Measurements from ENCODE around the gene NOCT.
"Not testable (repeated sequence)": the region's sequence is repeated elsewhere in the genome, so short reads cannot be mapped to it uniquely, and the experiment has no call there.

The NOCT gene, protein sequence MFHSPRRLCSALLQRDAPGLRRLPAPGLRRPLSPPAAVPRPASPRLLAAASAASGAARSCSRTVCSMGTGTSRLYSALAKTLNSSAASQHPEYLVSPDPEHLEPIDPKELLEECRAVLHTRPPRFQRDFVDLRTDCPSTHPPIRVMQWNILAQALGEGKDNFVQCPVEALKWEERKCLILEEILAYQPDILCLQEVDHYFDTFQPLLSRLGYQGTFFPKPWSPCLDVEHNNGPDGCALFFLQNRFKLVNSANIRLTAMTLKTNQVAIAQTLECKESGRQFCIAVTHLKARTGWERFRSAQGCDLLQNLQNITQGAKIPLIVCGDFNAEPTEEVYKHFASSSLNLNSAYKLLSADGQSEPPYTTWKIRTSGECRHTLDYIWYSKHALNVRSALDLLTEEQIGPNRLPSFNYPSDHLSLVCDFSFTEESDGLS

DNA sequence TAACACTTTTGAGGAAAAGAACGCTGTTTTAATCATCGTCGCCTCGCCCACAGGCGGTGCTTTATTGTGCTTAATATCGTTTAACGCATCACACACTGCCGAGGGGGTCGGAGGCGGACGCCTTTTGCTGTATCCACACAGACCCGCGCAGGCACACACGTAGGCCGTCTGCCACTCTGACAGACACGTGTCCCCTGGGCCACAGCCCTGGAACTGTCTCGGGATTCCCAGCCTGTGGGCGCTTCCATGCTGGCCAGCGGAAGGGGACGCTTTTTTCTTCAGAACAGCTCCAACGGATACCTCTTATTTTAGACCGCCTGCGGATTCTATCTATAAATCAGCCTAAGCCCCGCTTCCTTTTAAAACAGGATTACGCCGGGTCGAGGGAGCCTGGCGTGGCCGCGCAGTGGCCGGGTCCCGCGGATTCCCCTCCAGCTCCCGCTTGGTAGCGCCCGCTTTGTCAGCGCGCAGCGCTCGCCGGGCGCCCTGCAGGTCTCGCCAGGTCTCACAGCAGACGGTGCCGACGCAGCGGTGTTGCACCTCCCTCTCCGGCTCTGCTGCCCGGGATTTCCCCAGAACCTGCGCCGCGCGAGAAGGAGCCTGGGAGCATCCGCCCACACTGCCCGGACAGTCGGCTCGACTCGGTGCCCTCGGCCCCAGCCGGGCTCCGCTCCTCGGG lies at the start of gene NOCT:
TSS of gene NOCT (plus strand) at position 513 of the 679 bp plus-strand sequence. CDS start 201 bp downstream, outside the sequence.
- DNase-seq: peak; percentile 85 to 88

DNA sequence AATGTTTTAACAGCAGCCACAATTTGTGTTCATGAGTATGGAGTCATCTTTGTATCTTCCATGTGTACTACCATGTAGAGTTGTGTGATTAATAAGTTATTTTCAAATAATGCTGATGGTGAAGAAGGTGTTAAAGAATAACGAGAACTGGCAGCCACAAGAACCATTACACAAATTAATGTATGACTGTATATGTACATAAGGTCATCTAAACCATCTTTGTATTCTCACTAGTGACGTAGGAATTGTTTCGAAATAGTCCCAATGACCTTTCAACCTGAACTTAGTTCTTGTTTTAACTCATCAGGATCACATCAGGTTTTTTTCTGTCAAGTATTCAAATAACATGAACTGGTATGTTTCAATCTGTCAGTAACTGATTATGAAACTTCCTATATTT lies 48.3 kb upstream of the NOCT start:
- no peak for DNase-seq

DNA sequence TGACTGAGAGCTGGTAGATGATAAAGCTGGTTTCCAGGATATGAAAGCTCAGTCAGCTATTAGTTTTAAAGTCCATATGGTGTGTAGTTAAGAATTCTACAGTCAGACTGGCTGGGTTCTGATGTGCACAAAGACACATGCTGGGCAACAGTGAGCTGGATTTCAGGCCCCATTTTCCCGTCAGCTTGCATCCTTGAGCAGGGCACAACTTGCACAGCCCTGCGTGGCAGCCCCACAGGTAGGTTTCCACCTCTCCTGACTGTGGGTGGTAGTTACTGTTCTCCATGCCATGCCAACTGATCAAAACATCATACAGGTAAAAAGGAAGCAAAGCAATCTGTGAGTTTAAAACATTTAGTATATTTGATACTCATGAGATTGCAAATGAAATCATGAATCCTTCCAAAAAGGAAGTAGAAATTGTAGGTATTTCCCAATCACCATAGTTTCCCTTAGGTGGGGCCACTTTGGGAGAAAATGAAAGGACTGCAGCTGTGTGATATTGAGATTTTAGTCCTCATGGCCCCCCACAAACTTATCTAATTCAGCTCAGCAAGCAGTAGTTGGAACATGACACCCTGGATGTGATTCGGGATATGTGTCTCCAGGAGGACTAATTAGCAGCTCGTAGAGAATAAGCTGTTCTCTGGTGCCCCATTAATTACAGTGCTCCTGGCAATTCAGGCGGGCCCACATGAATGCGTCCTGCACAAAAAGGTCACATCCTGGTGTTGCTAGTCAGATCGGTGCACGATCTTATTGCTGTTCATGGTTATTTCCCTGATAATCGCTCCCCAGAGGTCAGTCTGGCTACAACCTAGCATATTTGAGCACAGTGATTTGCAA lies 42.4 kb upstream of the NOCT start:
- DNase-seq: no peak

DNA sequence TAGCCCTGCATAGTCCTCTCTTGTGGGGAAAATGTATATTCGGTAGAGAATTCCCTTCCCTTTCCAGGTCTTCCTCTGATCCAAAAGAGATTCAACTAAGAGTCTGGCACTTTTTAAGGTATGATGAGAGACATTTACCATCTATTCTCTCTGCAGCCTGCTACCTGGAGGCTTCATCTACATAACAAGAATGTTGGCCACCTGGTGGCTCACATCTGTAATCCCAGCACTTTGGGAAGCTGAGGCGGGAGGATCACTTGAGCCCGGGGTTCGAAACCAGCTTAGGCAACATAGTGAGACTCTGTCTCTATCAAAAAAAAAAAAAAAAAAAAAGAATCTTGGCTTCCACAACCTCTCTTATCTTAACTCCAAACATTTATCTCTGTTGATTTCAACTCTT lies 40.4 kb upstream of the NOCT start:
- DNase-seq: no peak

DNA sequence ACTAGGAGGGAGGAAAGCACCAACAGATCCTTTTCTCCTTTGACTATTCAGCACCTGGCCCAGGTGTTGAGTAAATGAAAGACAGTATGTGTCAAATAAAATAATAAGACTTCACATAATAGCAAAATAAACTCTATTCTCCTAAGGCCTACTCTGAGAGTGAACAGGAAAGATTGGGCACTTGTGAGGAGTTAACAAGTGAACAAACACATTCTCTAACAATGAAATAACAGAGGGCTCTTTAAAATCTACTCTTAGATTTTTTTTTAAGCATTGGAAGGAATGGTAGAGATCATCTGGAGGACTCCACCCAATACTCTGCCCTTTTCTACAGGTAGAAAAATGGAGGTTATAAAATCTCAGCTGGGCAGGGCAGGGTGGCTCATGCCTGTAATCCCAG lies 39.1 kb upstream of the NOCT start:
- DNase-seq: no peak

DNA sequence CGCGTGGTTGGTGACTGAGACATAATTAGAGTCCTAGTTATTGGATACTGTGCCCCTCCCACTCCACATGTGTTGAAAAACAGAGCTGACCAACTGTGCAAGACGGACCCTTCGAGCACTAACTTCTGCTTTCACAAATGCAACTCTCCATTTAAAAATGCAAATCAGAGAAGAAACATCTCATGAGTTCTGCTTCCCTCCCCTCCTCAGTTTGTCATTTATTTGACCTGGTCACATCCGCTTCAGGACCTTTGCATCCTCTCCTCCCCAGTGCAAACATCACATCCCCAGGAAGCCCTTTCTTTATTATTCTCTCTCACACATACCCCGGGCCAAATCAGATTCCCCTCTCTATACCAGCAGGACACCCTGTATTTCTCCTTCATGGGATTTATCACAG lies 38.1 kb upstream of the NOCT start:
- no peak for DNase-seq

DNA sequence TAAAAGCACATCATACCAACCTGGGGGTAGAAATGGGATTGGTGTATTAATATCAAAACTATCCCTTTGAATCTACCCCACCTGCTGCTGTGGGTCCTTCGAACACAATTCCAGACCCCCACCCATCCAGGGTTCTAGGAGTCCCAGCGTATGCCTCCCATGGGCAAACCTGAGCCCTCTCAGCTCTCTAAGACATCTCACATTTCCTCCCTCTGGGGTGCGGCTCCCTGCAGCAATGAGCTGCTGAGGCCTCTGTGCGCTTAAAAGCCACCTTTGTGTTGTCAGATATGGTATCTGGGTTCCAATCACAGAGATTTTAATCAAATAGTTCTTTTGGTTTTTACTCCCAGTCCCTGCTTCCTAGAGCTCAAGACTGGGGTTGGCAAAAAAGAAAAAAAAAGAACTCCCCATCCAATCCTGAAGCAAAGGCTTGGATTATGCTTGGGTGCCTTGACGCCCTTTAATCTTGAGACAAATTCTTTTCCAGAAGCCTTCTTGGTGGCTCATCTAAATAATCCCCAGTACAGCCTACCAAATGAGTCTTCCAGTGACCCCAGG lies 37.5 kb upstream of the NOCT start:
- DNase-seq: no peak

DNA sequence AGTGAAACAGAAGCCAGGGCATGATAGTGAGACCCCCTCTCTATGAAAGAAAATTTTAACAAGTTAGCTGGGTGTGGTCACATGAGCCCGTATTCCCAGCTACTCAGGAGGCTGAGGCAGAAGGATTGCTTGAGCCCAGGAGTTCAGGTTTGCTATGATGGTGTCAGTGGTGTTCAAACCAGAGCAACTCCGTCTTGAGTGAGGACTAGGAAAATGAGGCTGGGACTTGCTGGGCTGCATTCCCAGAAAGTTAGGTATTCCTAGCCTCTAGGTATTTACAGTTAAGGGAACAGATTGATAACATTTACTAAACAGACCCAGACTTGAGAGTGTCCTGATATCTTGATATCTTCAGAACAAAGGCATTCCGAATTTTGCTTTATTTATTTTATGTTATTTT lies 37.0 kb upstream of the NOCT start:
- no peak for DNase-seq

DNA sequence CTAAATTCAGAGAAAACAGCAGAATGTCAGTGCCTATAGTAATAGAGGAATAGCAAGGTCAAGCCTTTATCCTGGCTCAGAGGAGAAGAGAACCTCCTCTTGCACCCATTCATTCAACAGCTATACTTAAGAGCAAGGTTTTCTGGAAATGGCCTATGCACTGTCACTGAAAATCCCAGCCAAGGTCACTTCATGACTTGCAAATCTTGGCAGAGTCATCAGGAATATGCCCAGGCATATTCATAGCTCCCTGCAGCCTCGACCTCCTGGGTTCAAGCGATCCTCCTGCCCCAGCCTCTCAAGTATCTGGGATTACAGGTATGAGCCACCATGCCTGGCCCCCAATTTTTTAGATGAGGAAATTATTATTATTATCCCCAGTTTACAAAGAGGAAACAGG lies 35.8 kb upstream of the NOCT start:
- no peak for DNase-seq

DNA sequence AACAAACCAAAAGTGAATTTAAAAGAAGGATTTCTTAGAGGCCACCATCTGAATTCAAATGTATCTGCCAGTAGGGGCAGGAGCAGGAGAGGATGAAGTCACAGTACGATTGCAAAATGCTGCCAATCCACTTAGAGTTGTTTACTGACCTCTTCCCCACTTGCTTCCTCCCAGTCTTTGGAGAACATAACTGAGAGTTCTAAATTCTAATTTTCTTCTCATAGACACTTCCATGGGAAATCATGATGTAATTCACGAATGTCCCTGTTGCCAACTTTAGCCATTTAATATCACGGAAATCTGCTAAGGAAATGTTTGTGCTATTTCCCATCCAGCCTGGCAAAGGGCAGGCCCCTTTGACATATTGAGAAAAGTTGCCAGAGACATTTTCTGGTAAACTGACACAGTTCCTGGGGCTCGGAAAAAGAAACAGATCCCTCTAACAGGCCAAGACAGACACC lies 33.6 kb upstream of the NOCT start:
- DNase-seq: no peak

DNA sequence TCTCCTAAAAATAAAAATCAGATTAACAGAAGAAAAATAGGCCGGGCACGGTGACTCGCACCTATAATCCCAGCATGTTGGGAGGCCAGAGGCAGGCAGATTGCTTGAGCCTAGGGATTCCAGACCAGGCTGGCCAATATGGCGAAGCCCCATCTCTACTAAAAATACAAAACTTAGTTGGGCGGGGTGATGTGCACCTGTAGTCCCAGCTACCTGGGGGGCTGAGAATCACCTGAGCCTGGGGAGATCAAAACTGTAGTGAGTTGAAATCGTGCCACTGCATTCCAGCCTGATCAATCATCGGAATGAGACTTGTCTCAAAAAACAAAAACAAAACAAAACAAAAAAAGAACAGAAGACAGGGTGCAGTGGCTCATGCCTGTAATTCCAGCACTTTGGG lies 32.8 kb upstream of the NOCT start:
- DNase-seq: no peak

DNA sequence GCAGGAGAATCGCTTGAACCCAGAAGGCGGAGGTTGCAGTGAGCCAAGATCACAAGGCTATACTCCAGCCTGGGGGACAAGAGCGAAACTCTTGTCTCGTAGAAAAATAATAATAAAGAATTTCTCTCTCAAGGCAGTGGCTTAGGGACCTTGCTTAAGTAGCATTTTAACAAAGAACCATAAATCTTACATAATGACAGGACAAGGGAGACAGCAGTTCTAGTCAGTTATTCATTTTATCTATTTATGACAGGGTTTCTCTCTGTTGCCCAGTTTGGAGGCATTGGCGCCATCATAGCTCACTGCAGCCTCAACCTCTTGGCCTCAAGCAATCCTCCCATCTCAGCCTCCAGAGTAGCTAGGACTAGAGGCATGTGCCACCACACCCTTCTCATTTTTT lies 31.9 kb upstream of the NOCT start:
- DNase-seq: no peak

DNA sequence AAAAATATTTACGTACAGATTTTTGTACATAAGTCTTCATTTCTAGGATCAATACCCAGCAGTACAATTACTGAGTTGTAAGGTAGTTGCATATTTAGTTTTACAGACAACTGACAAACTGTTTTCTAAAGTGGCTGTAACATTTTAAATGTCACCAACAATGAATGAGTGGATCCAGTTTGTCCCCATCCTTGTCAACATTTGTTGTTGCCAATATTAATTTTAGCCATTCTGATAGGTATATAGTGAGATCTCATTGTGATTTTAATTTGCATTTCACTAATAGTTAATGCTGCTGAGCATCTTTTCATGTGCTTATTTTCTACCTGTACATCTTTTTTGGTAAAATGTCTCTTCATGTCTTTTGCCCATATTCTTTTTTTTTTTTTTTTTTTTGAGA lies 30.9 kb upstream of the NOCT start:
- DNase-seq: no peak

DNA sequence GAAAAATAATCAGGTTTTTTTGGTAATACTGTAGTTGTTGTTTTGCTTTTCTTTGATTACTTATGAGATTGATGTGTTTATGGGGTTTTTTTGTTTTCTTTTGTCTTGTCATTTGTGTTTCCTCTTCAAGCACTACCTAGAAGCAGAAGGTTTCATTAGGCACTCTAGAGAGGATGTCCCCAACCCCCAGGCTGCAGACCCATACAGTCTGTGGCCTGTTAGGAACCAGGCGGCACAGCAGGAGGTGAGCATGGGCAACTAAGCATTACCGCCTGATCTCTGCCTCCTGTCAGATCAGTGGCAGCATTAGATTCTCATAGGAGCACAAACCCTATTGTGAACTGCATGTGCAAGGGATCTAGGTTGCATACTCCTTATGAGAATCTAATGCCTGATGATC lies 22.9 kb upstream of the NOCT start:
- DNase-seq: no peak

DNA sequence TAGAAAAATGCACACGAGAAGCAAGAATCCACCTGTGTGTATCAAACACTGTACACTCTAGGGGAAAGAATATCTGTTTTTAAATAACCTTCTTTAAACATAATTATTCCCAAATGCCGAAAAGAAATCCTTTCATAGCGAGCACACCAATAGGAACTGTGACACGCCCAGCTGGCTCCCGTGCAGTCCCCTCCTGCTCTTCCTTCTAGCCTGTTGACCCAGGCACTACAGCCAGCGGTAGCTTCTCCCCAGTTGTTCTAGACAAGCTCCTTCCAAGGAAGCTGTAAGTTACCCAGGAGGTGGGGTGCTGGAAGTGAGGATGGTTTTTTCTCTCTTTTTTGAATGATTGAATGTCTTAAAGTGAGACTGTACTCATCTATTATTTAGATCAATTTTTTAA lies 19.5 kb upstream of the NOCT start:
- DNase-seq: no peak

DNA sequence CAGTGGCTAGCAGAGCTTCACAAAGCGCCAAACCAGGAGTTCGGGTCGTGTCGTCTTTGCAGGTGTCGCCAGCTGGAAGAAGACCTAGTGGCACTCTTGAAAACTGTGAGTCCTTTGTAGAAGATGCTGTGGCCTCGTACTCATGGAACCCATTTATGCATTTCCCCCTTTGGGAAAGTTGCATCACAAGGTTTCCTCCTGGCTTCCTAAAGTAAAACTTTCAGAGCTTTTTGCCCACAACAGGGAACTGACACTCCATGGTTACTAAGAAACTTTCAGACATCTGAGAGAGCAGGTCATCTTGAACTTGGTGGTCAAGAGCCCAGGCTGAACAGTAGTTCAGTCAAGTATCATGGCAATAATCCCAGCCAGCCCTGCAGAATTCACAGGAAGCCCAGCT lies 15.9 kb upstream of the NOCT start:
- no peak for DNase-seq

DNA sequence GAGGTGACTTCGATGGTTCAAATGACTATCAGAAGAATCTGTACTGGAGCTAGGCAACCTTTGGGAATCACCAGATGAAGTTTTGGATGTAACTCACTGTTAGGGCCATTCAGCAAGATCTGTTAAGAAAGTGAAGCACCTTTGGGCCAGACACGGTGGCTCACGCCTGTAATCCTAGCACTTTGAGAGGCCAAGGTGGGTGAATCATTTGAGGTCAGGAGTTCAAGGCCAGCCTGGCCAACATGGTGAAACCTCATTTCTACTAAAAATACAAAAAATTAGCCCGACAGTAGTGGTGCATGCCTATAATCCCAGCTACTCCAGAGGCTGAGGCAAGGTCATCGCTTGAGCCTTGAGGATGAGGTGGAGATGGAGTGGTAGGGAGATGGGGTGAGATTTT lies 15.4 kb upstream of the NOCT start:
- DNase-seq: not testable (repeated sequence)

DNA sequence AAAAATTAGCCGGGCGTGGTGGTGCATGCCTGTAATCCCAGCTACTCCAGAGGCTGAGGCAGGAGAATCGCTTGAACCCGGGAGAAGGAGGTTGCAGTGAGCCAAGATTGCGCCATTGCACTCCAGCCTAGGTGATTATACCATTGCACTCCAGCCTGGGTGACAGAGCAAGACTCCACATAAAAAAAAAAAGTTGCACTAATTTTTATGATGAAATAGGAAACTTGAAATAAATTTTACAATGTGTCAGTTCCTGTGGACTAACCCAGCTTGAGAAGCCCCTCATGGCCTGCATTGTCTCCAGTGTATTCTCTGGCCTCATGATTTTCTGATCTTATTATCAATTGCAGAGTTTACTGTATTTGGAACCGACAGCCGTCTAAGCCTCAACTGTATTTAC lies 14.2 kb upstream of the NOCT start:
- not testable (repeated sequence) for DNase-seq

DNA sequence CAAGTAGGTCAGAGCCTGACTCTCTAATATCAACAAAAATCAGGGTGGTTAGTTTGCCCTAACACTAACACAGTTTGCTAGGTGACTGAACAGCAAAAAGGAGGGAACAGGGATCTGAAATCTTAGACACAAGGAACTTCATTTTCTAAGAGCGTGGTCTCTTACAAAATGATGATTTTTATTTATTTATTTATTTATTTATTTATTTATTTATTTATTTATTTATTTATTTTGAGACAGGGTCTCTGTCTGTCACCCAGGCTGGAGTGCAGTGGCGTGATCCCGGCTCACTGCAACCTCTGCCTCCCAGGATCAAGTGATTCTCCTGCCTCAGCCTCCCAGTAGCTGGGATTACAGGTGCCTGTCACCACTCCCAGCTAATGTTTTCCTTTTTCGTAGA lies 11.9 kb upstream of the NOCT start:
- DNase-seq: not testable (repeated sequence)

DNA sequence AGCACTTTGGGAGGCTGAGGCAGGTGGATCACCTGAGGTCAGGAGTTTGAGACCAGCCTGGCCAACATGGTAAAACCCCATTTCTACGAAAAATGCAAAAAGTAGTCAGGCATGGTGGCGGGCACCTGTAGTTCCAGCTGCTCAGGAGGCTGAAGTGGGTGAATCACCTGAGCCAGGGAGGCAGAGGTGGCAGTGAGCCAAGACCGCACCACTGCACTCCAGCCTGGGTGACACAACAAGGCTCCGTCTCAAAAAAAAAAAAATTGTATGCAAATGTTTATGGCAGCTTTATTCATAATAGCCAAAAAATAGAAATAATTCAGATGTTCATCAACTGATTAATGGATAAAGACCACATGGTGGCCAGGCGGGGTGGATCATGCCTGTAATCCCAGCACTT lies 9.8 kb upstream of the NOCT start:
- no peak for DNase-seq

DNA sequence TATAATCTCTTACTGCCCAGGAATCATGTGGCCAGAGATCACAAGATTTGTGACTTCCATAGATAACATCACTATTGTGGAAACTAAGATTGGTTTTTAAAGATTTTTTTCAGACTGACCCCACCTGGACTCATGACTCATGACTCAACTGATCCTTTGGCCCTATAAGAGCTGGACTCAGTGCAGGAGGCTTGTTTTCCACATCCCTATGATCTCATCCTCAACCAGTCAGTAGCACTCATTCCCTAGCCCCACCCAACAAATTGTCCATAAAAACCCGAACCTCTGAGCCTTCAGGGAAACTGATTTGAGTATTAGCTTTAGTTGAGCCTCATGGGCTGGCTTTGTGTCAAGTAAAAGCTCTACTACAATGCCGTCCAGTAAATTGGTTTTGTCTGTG lies 7.9 kb upstream of the NOCT start:
- no peak for DNase-seq

DNA sequence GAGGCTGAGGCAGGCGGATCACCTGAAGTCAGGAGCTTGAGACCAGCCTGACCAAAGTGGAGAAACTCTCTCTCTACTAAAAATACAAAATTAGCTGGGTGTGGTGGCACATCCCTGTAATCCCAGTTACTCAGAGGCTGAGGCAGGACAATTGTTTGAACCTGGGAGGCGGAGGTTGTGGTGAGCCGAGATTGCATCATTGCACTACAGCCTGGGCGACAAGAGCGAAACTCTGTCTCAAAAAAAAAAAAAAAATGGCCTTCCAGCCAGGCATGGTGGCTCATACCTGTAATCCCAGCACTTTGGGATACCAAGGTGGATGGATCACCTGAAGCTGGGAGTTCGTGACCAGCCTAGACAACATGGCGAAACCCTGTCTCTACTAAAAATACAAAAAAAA lies 7.3 kb upstream of the NOCT start:
- not testable (repeated sequence) for DNase-seq

DNA sequence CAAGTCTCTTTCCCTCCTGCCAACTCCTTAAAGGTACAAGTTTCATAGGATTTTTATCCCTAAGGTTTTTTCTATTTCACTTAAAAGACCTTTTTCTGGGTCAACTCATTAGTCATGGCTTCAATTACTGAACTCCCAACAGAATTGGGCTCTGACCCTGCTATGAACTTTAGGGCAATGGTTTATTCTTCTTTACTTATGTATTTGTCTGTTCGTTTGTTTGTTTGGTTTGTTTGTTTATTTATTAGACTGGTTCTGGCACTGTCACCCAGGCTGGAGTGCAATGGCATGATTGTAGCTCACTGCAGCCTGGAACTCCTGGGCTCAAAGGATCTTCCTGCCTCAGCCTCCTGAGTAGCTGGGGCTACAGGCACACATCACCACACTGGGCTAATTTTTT lies 5.9 kb upstream of the NOCT start:
- DNase-seq: no peak

Measured in stimulated activated CD4-positive, alpha-beta T cell treated with anti-CD3 and anti-CD28 coated beads, Interleukin-2, amount 100 ng/mL, for 48 hours (primary cell).